ENCODE results near the gene CTRL. TPM values are rescaled to one million over a fixed set of nuclear protein-coding genes. Genes with fewer than 3 reads are reported as not detected.

The CTRL gene
- total and polyA plus RNA-seq, 4 donors = 0.09 to 5.0 (median 0.30) TPM

DNA sequence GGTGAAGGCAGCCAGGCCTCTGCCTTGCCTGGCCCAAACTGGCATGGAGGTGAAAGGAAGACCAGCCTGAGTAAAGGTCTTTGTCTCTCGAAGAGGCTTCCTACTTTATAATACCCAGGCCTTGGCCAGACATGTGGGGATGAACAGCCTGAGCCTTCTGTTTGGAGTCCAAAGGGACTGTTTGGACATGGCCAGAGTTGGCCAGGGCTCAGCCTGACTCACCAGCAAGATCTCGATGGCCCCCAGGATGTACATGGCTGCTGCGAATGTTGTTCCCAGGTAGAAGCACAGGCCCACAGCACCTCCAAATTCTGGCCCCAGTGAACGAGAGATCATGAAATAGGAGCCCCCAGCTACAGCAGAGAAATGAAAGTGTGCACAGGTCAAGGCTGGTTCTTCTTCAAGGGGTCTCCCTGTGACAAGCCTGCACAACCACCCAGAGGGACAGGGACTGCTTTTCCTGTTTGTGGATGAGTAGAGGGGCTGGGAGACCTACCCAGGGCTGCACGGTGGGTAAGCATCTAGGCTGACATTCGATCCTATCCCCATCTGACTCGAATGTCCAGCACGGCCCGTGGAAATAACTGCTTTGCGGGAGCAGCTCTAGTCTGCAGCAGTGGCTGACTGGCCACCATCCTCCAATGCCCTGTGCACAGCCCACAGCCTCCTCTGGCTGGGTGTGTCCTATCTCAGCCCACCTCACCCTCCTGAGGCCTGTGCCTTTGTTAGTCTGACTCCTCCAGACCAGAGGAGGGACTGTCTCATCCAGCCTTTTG lies 22.9 kb upstream of the CTRL start:
- Histone ChIP-seq H3K9ac (ENCODE audit: low read depth in 1 of 2, low read length in 2 of 2) (no peak overlapping the region), H3K9me3 (ENCODE audit: control insufficient read depth in 4 of 4, low read length in 3 of 4) (no peaks in the 10 kb centered on the region), H3K4me1 (ENCODE audit: control insufficient read depth in 4 of 4, insufficient read depth in 4 of 4, low read length in 3 of 4) (peaks cover 10 to 32% (median 27%) of the 10 kb centered on the region in 4 donors), H3K27ac (ENCODE audit: low read depth in 1 of 2, low read length in 2 of 2) (peak overlapping the region; percentile 90 to 96), H3K27me3 (ENCODE audit: control insufficient read depth in 4 of 4, insufficient read depth in 4 of 4, low read length in 3 of 4) (no peaks in the 10 kb centered on the region), H3K4me3 (ENCODE audit: low read depth in 1 of 3, low read length in 3 of 3) (no peak overlapping the region), H3K36me3 (ENCODE audit: control insufficient read depth in 4 of 4, insufficient read depth in 3 of 4, low read depth in 1 of 4, low read length in 3 of 4) (peaks cover 3 to 40% (median 17%) of the 10 kb centered on the region in 4 donors)
- TF ChIP-seq JUND (IDR thresholded peaks at IDR 0.05) (peak in 1 of 2 donors; percentile 86), HNF4G (IDR thresholded peaks at IDR 0.05) (peak; percentile 26), YY1 (IDR thresholded peaks at IDR 0.05) (peak; percentile 90), RXRA (IDR thresholded peaks at IDR 0.05) (peak; percentile 25 to 73), EGR1 (IDR thresholded peaks at IDR 0.05; ENCODE audit: low read depth in 2 of 2) (no peak), SP1 (IDR thresholded peaks at IDR 0.05) (peak; percentile 79), REST (IDR thresholded peaks at IDR 0.05) (peak; percentile 37), RAD21 (IDR thresholded peaks at IDR 0.05) (no peak), HNF4A (conservative IDR thresholded peaks at IDR 0.05) (peak; percentile 79 to 86)
- TF ChIP-seq, protein P1, sequence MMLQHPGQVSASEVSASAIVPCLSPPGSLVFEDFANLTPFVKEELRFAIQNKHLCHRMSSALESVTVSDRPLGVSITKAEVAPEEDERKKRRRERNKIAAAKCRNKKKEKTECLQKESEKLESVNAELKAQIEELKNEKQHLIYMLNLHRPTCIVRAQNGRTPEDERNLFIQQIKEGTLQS (IDR thresholded peaks at IDR 0.05) = no peak
- TF ChIP-seq, protein P2, sequence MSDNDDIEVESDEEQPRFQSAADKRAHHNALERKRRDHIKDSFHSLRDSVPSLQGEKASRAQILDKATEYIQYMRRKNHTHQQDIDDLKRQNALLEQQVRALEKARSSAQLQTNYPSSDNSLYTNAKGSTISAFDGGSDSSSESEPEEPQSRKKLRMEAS (IDR thresholded peaks at IDR 0.05) = no peak
- DNase-seq (ENCODE audit: low spot score) = no peak
- WGBS = 75% methylated on average over 10 of the region's 10 CpGs

DNA sequence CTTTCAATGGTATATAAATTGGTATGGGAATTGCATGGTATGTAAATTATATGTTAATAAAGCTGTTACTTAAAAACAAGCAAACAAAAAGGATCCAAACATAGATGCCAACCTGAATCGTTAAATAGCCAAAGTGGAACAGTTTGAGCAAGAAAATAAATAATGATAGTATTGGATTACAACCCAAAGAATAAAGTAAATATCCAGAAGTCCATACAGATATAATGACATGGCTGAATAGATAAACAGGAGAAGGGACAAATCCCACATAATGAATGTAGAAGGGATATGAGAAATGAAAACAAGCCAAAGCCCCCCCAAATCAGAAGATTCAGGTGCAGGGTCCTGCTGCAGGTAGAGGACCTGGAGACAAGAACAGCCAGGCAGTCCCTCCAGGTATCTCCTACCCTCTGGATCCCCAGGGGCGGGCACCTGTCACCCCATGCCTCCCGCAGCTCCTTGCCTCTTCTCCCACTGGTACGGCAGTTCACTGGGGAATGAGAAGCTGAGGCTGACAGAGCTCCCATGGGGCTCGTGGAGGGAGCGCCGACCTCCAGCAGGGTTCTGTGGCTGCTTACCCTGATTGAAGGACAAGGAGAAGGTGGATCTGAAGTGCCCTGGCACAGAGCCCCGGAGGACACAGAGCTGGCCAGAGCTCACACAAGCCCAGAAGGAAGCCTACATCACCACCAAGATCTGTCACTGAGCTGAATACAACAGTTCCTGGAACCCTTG lies 22.1 kb upstream of the CTRL start:
- DNase-seq (ENCODE audit: low spot score) = no peak

More for the DNA sequence above, 22.1 kb upstream of the CTRL start:
- TF ChIP-seq HNF4A (conservative IDR thresholded peaks at IDR 0.05) (peak; percentile 47 to 68), SP1 (IDR thresholded peaks at IDR 0.05) (peak; percentile 41), REST (IDR thresholded peaks at IDR 0.05) (no peak), FOXA2 (IDR thresholded peaks at IDR 0.05) (peak; percentile 75), RXRA (IDR thresholded peaks at IDR 0.05) (peak in 1 of 2 donors; percentile 22), JUND (IDR thresholded peaks at IDR 0.05) (peak in 1 of 2 donors; percentile 9), RAD21 (IDR thresholded peaks at IDR 0.05) (no peak)
- TF ChIP-seq, protein P2 (IDR thresholded peaks at IDR 0.05) = no peak
- no peaks in the 10 kb centered on the region for H3K9me3 ChIP-seq (ENCODE audit: control insufficient read depth in 4 of 4, low read length in 3 of 4)
- peaks cover 10 to 32% (median 27%) of the 10 kb centered on the region in 4 donors for H3K4me1 ChIP-seq (ENCODE audit: control insufficient read depth in 4 of 4, insufficient read depth in 4 of 4, low read length in 3 of 4)
- no peak overlapping the region for H3K4me3 ChIP-seq (ENCODE audit: low read depth in 1 of 3, low read length in 3 of 3)
- H3K36me3 ChIP-seq (ENCODE audit: control insufficient read depth in 4 of 4, insufficient read depth in 3 of 4, low read depth in 1 of 4, low read length in 3 of 4) = peaks cover 5 to 45% (median 19%) of the 10 kb centered on the region in 4 donors
- H3K9ac ChIP-seq (ENCODE audit: low read depth in 1 of 2, low read length in 2 of 2) = no peak overlapping the region
- H3K27me3 ChIP-seq (ENCODE audit: control insufficient read depth in 4 of 4, insufficient read depth in 4 of 4, low read length in 3 of 4) = no peaks in the 10 kb centered on the region
- peak overlapping the region; percentile 90 to 96 for H3K27ac ChIP-seq (ENCODE audit: low read depth in 1 of 2, low read length in 2 of 2)
- 75% methylated on average over 8 of the region's 8 CpGs for WGBS
